Retinal pigment epithelial cell (primary cell): ENCODE measurements around the gene NMUR2.

Experiments used
- DNase-seq: peaks from one replicate; pipeline ENCODE4 v3.0.0-alpha.2; 2010; ENCODE audit warnings: low read depth
- H3K4me3 ChIP-seq: 2 replicates; pipeline ENCODE4 v1.5.1; 2011; ENCODE audit warnings: mild to moderate bottlenecking, low read length, control low read depth, moderate library complexity
- TF ChIP-seq, protein P1 (sequence below): conservative IDR thresholded peaks from 2 replicates; pipeline ENCODE4 v1.5.1; 2011; ENCODE audit warnings: low read depth, low read length, control low read depth, inconsistent platforms

The NMUR2 gene

DNA sequence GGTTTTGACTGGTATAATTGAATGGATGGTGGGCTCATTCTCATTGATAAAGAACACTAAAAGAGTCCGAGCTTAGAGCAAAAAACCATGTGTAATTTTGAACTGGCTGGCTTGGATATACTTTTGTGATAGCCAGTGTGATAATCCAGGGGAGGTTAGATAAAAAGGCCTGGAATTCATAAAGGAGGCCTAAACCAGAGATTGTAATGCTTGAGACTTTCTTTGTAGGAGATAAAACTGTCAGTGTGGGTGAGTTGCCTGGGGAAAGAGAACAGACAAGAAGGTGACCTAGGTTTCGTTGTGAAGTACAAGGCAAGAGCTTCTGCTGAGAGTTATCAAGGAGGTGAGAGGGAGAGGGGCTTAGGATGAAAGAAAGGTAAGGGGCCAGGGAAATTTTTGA, 17.0 kb upstream of the NMUR2 start:
- TF ChIP-seq, protein P1, sequence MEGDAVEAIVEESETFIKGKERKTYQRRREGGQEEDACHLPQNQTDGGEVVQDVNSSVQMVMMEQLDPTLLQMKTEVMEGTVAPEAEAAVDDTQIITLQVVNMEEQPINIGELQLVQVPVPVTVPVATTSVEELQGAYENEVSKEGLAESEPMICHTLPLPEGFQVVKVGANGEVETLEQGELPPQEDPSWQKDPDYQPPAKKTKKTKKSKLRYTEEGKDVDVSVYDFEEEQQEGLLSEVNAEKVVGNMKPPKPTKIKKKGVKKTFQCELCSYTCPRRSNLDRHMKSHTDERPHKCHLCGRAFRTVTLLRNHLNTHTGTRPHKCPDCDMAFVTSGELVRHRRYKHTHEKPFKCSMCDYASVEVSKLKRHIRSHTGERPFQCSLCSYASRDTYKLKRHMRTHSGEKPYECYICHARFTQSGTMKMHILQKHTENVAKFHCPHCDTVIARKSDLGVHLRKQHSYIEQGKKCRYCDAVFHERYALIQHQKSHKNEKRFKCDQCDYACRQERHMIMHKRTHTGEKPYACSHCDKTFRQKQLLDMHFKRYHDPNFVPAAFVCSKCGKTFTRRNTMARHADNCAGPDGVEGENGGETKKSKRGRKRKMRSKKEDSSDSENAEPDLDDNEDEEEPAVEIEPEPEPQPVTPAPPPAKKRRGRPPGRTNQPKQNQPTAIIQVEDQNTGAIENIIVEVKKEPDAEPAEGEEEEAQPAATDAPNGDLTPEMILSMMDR, result no peak
- no peak overlapping the region for H3K4me3 ChIP-seq
- no peak for DNase-seq

DNA sequence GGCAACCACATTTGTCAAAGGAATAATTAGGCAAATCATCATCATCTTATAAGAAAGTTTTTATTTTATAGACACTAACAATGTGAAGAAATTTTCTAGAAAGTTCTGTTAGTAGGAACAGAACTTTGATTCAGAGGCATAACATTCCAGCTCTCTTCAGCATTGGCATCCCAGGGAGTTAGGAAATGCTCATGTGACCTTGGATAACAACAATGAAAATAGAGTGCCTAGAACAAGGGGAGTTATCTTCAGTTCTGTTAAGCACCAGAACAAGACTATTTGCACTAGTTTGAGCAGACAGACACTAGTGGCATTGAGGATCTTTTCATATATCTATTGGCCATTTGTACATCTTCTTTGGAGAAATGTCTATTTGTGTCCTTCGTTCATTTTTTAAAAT, 7.0 kb upstream of the NMUR2 start:
- TF ChIP-seq, protein P1, result no peak
- no peak overlapping the region for H3K4me3 ChIP-seq
- DNase-seq, result no peak

DNA sequence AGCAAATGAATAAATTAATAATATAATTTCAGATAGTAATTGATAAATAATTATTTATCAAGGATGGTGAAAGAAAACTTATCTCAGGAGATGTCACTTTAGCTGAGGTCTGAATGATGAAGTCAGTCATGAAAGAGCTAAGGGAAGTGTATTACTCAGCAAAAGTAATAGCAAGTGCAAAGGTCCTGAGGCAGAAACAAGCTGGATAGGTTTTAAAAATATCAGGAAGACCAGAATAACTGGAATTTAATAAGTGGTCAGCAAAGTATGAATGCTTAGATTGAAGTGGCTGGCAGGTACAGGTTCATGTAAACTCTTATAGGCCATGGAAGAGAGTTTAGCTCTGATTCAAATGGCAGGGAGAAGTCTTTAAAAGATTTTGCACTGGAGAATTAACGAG, 1.0 kb upstream of the NMUR2 start:
- TF ChIP-seq, protein P1, result no peak
- H3K4me3 ChIP-seq, result no peak overlapping the region
- DNase-seq, result no peak

DNA sequence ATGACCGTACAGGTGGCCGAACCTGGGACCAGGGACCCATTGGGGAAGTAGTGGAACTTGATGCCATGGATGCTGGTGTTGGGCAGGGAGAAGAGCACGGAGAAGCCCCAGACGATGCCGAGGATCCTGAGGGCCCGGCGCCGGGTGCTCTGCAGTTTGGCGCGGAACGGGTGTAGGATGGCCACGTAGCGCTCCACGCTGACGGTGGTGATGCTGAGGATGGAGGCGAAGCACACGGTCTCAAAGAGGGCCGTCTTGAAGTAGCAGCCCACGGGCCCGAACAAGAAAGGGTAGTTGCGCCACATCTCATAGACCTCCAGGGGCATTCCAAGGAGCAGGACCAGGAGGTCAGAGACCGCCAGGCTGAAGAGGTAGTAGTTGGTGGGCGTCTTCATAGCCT, 585 bp downstream of the NMUR2 start:
- DNase-seq, result no peak
- TF ChIP-seq, protein P1, result no peak
- H3K4me3 ChIP-seq, result no peak overlapping the region

DNA sequence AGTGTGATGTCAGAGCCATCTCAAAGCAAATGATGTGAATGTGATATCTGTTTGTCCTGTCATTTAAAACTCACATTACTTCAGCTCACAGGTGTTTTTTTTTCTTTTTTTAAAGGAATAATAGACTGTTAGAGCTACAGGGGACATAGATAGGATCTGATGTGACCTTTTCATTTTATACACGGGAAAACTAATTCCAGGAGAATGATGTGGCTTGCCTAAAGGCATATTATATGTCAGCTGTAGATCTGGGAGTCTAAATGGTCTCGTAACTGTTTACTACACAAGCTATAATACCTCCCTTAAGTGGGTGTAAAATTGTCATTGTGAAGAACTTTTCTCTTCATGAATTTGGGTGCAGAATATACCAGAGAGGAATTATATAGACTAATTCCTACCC, 2.0 kb downstream of the NMUR2 start:
- no peak overlapping the region for H3K4me3 ChIP-seq
- TF ChIP-seq, protein P1, result no peak
- no peak for DNase-seq

DNA sequence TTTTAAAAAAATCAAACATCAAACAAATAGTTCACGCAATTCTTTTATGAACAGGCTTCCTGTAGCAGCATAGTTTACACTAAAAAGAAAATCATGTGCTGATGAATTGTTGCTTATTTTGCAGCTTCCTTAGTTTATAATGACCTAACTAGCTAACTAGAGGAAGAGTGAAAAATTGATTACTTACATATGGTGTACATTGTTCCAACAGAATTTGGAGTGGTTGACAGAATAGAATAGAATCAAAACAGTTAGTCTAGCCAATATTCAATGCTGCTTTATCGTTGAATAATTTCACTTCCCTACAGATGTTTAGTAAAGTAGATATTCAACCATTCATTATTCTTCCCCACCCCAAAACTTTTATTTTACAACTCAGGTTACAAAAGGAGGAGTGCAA, 4.2 kb downstream of the NMUR2 start:
- no peak for DNase-seq
- no peak overlapping the region for H3K4me3 ChIP-seq
- TF ChIP-seq, protein P1, result no peak

DNA sequence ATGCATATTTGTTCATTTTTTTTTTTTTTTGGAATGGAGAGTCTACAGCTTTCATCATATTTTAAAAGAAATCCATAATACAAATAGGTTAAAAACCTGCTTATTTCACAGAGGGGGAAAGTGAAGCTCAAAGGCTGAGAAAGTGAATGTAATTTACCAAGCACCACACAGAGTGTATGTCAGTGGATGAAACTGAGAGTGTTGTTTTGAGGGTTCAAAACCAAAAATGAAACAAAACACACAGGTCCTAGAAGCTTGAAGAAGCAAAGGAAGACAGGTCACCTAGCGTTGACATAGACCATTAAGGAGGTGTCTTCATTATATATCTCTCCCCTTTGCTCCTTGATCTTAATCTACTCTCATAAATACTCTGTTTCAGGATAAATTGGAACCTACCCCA, 7.5 kb downstream of the NMUR2 start:
- TF ChIP-seq, protein P1, result no peak
- no peak for DNase-seq
- no peak overlapping the region for H3K4me3 ChIP-seq
